Neural cell (in vitro differentiated cells): Measurements from ENCODE around the gene CETP. TPM values are rescaled to one million over a fixed set of nuclear protein-coding genes. Genes with fewer than 3 reads are reported as not detected.

Source experiments
- H2AFZ ChIP-seq: fragments of 200-600, 300-800 bp; sonication (generic), shearing (Covaris generic); 2 replicates; pipeline ENCODE4 v1.6.0; 2014; ENCODE audit warnings: low read depth, mild to moderate bottlenecking, antibody characterized with exemption, low read length, moderate library complexity
- H3F3A ChIP-seq: fragments of 200-600 bp; shearing (Covaris generic); 2 replicates; pipeline ENCODE4 v1.6.1; 2016; ENCODE audit warnings: mild to moderate bottlenecking, moderate library complexity, mixed read lengths, antibody characterized with exemption, low read length; ENCODE audit not compliant: insufficient read depth, poor library complexity, severe bottlenecking
- H3K27ac ChIP-seq: fragments of 200-600, 300-800 bp; sonication (generic), shearing (Covaris generic); 2 replicates; pipeline ENCODE4 v1.5.1; 2014; ENCODE audit warnings: mild to moderate bottlenecking, low read length, moderate library complexity
- H3K27me3 ChIP-seq: fragments of 300-800, 200-600 bp; sonication (generic), shearing (Covaris generic); 2 replicates; pipeline ENCODE4 v1.6.0; 2014; ENCODE audit warnings: mild to moderate bottlenecking, low read depth, low read length, moderate library complexity; ENCODE audit not compliant: insufficient read depth
- H3K36me3 ChIP-seq: fragments of 300-800, 200-600 bp; sonication (generic), shearing (Covaris generic); 2 replicates; pipeline ENCODE4 v1.5.1; 2014; ENCODE audit warnings: mild to moderate bottlenecking, antibody characterized with exemption, low read length, moderate library complexity; ENCODE audit not compliant: insufficient read depth
- H3K4me2 ChIP-seq: fragments of 300-800, 200-600 bp; sonication (generic), shearing (Covaris generic); 2 replicates; pipeline ENCODE4 v1.6.0; 2014; ENCODE audit warnings: mild to moderate bottlenecking, low read length
- H3K4me3 ChIP-seq: fragments of 300-800, 200-600 bp; sonication (generic), shearing (Covaris generic); 2 replicates; pipeline ENCODE4 v1.5.1; 2014; ENCODE audit warnings: mild to moderate bottlenecking, low read length, moderate library complexity
- H3K79me2 ChIP-seq: fragments of 200-600 bp; shearing (Covaris generic); replicated peaks from 2 replicates; pipeline ENCODE4 v1.6.0; 2014; ENCODE audit warnings: mild to moderate bottlenecking, low read length, moderate library complexity; ENCODE audit not compliant: insufficient read depth
- H3K9ac ChIP-seq: fragments of 300-800, 200-600 bp; sonication (generic), shearing (Covaris generic); 2 replicates; pipeline ENCODE4 v1.6.1; 2016; ENCODE audit warnings: mild to moderate bottlenecking, low read length, mixed read lengths
- H3K9me2 ChIP-seq: fragments of 200-600 bp; shearing (Covaris generic); 2 replicates; pipeline ENCODE4 v1.6.1; 2016; ENCODE audit warnings: mild to moderate bottlenecking, low read length, mixed read lengths; ENCODE audit not compliant: insufficient read depth
- H3K9me3 ChIP-seq: fragments of 200-600, 300-800 bp; sonication (generic), shearing (Covaris generic); 2 replicates; pipeline ENCODE4 v1.6.1; 2016; ENCODE audit warnings: mild to moderate bottlenecking, mixed run types, low read length, moderate library complexity, mixed read lengths
- H4K20me1 ChIP-seq: fragments of 200-600 bp; shearing (Covaris generic); 2 replicates; pipeline ENCODE4 v1.6.1; 2016; ENCODE audit warnings: mild to moderate bottlenecking, mixed run types; ENCODE audit not compliant: insufficient read depth
- EP300 ChIP-seq: fragments of 450-650 bp; conservative IDR thresholded peaks from 2 replicates; pipeline ENCODE4 v1.6.1; 2014; ENCODE audit warnings: antibody characterized with exemption, mild to moderate bottlenecking, moderate library complexity; ENCODE audit not compliant: poor library complexity, severe bottlenecking
- EZH2 ChIP-seq: fragments of 200-600, 300-800 bp; shearing (Covaris generic), sonication (generic); IDR thresholded peaks from 2 replicates; pipeline ENCODE4 v1.6.1; 2014; ENCODE audit warnings: antibody characterized with exemption, low read length, borderline replicate concordance, mild to moderate bottlenecking; ENCODE audit not compliant: insufficient read depth, poor library complexity, severe bottlenecking
- MXI1 ChIP-seq: fragments of 450-650 bp; conservative IDR thresholded peaks from 2 replicates; pipeline ENCODE4 v1.6.1; 2014; ENCODE audit warnings: antibody characterized with exemption, mild to moderate bottlenecking; ENCODE audit not compliant: poor library complexity, severe bottlenecking
- POLR2AphosphoS5 ChIP-seq: IDR thresholded peaks from 2 replicates; pipeline ENCODE4 v1.6.1; 2012
- RAD21 ChIP-seq: fragments of 450-650 bp; conservative IDR thresholded peaks from 2 replicates; pipeline ENCODE4 v1.6.1; 2014; ENCODE audit warnings: antibody characterized with exemption, mild to moderate bottlenecking, moderate library complexity
- SMC3 ChIP-seq: fragments of 450-650 bp; conservative IDR thresholded peaks from 2 replicates; pipeline ENCODE4 v1.6.1; 2014; ENCODE audit warnings: antibody characterized with exemption, mild to moderate bottlenecking, moderate library complexity; ENCODE audit not compliant: poor library complexity
- TAF1 ChIP-seq: IDR thresholded peaks from 2 replicates; pipeline ENCODE4 v1.6.1; 2012; ENCODE audit warnings: low read depth
- polyA plus RNA-seq: library from polyadenylated mRNA; depleted of rRNA; stranded (reverse); fragments of >200 nt; gene quantifications from 2 replicates; pipeline ENCODE4 v1.2.3, GENCODE V29; 2014
- TF ChIP-seq, protein P1 (sequence below): fragments of 450-650 bp; IDR thresholded peaks from 2 replicates; pipeline ENCODE4 v1.5.1; 2014; ENCODE audit warnings: antibody characterized with exemption, mild to moderate bottlenecking, moderate library complexity; ENCODE audit not compliant: poor library complexity, severe bottlenecking
- TF ChIP-seq, protein P2 (sequence below): IDR thresholded peaks from 2 replicates; pipeline ENCODE4 v1.6.1; 2012; ENCODE audit warnings: borderline replicate concordance

The CETP gene
- polyA plus RNA-seq, 1 donor from 2014 or later, result not detected

DNA sequence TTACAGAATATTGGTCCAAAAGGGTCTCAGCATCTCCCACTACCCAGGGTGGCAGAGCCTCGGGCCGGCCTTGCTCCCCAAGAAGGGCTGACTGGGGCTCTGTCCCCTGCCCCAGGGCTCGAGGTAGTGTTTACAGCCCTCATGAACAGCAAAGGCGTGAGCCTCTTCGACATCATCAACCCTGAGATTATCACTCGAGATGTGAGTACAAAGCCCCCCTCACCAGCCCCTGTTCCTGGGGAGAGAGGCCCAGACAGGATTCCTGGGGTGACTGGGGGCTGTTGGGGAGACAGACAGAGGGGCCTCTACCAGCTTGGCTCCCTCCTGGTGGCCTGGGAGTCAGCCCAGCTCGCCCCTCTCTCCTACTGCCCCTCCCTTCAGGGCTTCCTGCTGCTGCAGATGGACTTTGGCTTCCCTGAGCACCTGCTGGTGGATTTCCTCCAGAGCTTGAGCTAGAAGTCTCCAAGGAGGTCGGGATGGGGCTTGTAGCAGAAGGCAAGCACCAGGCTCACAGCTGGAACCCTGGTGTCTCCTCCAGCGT lies 21.5 kb downstream of the CETP start:
- no peak overlapping the region for H3K4me2 ChIP-seq
- no peak overlapping the region for H3K4me3 ChIP-seq
- H4K20me1 ChIP-seq, result no peaks in the 10 kb centered on the region
- H3F3A ChIP-seq, result no peaks in the 10 kb centered on the region
- TF ChIP-seq EP300, result no peak
- no peak for TF ChIP-seq TAF1
- TF ChIP-seq EZH2, result no peak
- TF ChIP-seq, protein P1, sequence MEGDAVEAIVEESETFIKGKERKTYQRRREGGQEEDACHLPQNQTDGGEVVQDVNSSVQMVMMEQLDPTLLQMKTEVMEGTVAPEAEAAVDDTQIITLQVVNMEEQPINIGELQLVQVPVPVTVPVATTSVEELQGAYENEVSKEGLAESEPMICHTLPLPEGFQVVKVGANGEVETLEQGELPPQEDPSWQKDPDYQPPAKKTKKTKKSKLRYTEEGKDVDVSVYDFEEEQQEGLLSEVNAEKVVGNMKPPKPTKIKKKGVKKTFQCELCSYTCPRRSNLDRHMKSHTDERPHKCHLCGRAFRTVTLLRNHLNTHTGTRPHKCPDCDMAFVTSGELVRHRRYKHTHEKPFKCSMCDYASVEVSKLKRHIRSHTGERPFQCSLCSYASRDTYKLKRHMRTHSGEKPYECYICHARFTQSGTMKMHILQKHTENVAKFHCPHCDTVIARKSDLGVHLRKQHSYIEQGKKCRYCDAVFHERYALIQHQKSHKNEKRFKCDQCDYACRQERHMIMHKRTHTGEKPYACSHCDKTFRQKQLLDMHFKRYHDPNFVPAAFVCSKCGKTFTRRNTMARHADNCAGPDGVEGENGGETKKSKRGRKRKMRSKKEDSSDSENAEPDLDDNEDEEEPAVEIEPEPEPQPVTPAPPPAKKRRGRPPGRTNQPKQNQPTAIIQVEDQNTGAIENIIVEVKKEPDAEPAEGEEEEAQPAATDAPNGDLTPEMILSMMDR, result no peak
- no peak for TF ChIP-seq POLR2AphosphoS5
- TF ChIP-seq, protein P2, sequence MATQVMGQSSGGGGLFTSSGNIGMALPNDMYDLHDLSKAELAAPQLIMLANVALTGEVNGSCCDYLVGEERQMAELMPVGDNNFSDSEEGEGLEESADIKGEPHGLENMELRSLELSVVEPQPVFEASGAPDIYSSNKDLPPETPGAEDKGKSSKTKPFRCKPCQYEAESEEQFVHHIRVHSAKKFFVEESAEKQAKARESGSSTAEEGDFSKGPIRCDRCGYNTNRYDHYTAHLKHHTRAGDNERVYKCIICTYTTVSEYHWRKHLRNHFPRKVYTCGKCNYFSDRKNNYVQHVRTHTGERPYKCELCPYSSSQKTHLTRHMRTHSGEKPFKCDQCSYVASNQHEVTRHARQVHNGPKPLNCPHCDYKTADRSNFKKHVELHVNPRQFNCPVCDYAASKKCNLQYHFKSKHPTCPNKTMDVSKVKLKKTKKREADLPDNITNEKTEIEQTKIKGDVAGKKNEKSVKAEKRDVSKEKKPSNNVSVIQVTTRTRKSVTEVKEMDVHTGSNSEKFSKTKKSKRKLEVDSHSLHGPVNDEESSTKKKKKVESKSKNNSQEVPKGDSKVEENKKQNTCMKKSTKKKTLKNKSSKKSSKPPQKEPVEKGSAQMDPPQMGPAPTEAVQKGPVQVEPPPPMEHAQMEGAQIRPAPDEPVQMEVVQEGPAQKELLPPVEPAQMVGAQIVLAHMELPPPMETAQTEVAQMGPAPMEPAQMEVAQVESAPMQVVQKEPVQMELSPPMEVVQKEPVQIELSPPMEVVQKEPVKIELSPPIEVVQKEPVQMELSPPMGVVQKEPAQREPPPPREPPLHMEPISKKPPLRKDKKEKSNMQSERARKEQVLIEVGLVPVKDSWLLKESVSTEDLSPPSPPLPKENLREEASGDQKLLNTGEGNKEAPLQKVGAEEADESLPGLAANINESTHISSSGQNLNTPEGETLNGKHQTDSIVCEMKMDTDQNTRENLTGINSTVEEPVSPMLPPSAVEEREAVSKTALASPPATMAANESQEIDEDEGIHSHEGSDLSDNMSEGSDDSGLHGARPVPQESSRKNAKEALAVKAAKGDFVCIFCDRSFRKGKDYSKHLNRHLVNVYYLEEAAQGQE, result no peak
- TF ChIP-seq MXI1, result no peak
- TF ChIP-seq SMC3, result no peak
- TF ChIP-seq RAD21, result no peak
- no peaks in the 10 kb centered on the region for H3K9me3 ChIP-seq
- H3K27ac ChIP-seq, result no peak overlapping the region
- H3K27me3 ChIP-seq, result peaks cover 5% of the 10 kb centered on the region
- H3K9ac ChIP-seq, result no peak overlapping the region
- no peaks in the 10 kb centered on the region for H3K9me2 ChIP-seq
- H3K79me2 ChIP-seq, result no peaks in the 10 kb centered on the region
- H3K36me3 ChIP-seq, result no peaks in the 10 kb centered on the region
- H2AFZ ChIP-seq, result no peak overlapping the region

DNA sequence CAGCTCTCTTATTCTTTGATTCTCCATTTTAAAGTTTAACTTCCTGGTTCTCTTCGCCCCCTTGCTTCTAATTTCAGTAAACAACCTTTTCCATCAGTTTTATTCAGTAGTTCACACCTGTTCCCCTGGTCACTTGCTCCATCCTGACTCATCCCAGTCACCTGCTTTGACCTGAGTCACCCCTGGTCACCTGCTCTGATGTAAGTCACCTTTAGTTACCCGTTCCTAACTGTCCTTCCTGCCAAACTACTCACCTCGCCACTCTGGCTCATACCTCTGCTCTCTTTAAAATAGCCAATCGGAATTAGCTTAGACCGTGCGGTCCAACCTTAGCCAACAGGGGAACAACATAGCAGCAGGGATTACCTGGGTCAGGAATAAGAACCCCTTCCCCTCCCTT lies 22.9 kb downstream of the CETP start:
- no peaks in the 10 kb centered on the region for H3K36me3 ChIP-seq

More for the DNA sequence above, 22.9 kb downstream of the CETP start:
- no peaks in the 10 kb centered on the region for H3K9me3 ChIP-seq
- H4K20me1 ChIP-seq, result no peaks in the 10 kb centered on the region
- H3K4me3 ChIP-seq, result no peak overlapping the region
- no peak overlapping the region for H3K9ac ChIP-seq
- no peak overlapping the region for H3K4me2 ChIP-seq
- no peak overlapping the region for H2AFZ ChIP-seq
- H3K27me3 ChIP-seq, result peaks cover 18% of the 10 kb centered on the region
- no peak overlapping the region for H3K27ac ChIP-seq
- TF ChIP-seq SMC3 (no peak), EZH2 (no peak), MXI1 (no peak), TAF1 (no peak)
- TF ChIP-seq, protein P2, result no peak
- no peaks in the 10 kb centered on the region for H3F3A ChIP-seq
- no peaks in the 10 kb centered on the region for H3K9me2 ChIP-seq
- H3K79me2 ChIP-seq, result no peaks in the 10 kb centered on the region
